Stomach (tissue), 4 donors: ENCODE data around the gene SCARB1.

Source experiments
- CTCF ChIP-seq, 7 experiments: fragments of 450-650 bp in 4 of 7; fragments of 200-600 bp in 3 of 7; sonication (generic) in 3 of 7; IDR thresholded peaks; one replicate each; pipeline ENCODE4 v1.5.1; 2016 to 2019; ENCODE audit warnings: antibody characterized with exemption in 7 of 7, control low read depth in 2 of 7, mild to moderate bottlenecking in 1 of 7
- EP300 ChIP-seq: sonication (generic); formaldehyde crosslinking; IDR thresholded peaks from one replicate; pipeline ENCODE4 v1.6.1; 2017; ENCODE audit warnings: antibody characterized with exemption
- POLR2A ChIP-seq, 4 donors: fragments of 450-650 bp; IDR thresholded peaks; one replicate each; pipeline ENCODE4 v1.6.1; 2016; ENCODE audit warnings: antibody characterized with exemption in 4 of 4, control low read depth in 2 of 4, mild to moderate bottlenecking in 1 of 4, moderate library complexity in 1 of 4
- POLR2AphosphoS5 ChIP-seq, 3 donors: sonication (generic); formaldehyde crosslinking; IDR thresholded peaks; one replicate each; pipeline ENCODE4 v1.6.1; 2016; ENCODE audit warnings: antibody characterized with exemption in 3 of 3

GRCh38 chr12:124848621-124849380 is 14.9 kb downstream of the SCARB1 start:
- TF ChIP-seq CTCF (IDR thresholded peaks at IDR 0.05) (no peak), POLR2A (IDR thresholded peaks at IDR 0.05) (no peak), EP300 (no peak), POLR2AphosphoS5 (IDR thresholded peaks at IDR 0.05) (no peak)
